A549 (cell line): ENCODE data around the gene GATAD2A. TPM values are rescaled to one million over a fixed set of nuclear protein-coding genes. Genes with fewer than 3 reads are reported as not detected.
A peak's percentile ranks its signal among the peaks of the same experiment; 100 is the strongest.

Source experiments
- ATAC-seq, 2 experiments: fragments of 200-7000 bp in 1 of 2; fragments of >200 bp in 1 of 2; cut with Nextera tagmentation in 1 of 2; cut with Tn5 transposase in 1 of 2; 3 replicates each; pipeline versions ENCODE4 v1.8.0 to v1.9.1; 2018 to 2020; ENCODE audit warnings: mild to moderate bottlenecking in 1 of 2, moderate library complexity in 1 of 2
- CTCF ChIA-PET: fragments of 300-600 bp; sonication (Branson Sonifier 250); formaldehyde crosslinking; extraction: SDS; loops from one replicate; lab custom pipeline; 2021; ENCODE audit warnings: antibody characterized with exemption, inconsistent platforms; lab: Yijun Ruan, JAX
- POLR2A ChIA-PET: fragments of 350-600 bp; formaldehyde crosslinking; extraction: SDS; loops from one replicate; lab custom pipeline; 2021; ENCODE audit warnings: antibody characterized with exemption, inconsistent platforms; lab: Yijun Ruan, JAX
- DNase-seq, 2 experiments: peaks; one replicate each; pipeline versions ENCODE4 v3.0.0 to v3.0.0-alpha.2; 2011 to 2016; ENCODE audit warnings: low read depth in 1 of 2, low spot score in 1 of 2
- FAIRE-seq: peaks from 2 replicates; lab custom pipeline; 2011; peaks lifted over from hg19 to GRCh38; lab: Jason Lieb, UNC
- H3K27ac ChIP-seq, 2 experiments: fragments of >200 bp; sonication (Bioruptor Twin); formaldehyde crosslinking; 3 replicates each; pipeline ENCODE4 v1.5.1; 2016 to 2017
- H3K4me1 ChIP-seq: fragments of >200 bp; sonication (Bioruptor Twin); formaldehyde crosslinking; 3 replicates; pipeline ENCODE4 v1.6.1; 2016
- H3K4me2 ChIP-seq: fragments of >200 bp; sonication (Bioruptor Twin); formaldehyde crosslinking; 3 replicates; pipeline ENCODE4 v1.6.1; 2016
- H3K4me3 ChIP-seq: fragments of >200 bp; sonication (Bioruptor Twin); formaldehyde crosslinking; 3 replicates; pipeline ENCODE4 v1.5.1; 2016
- H3K9me3 ChIP-seq: fragments of >200 bp; sonication (Bioruptor Twin); formaldehyde crosslinking; 3 replicates; pipeline ENCODE4 v1.6.1; 2016
- ATOH8 ChIP-seq: fragments of 250-450 bp; sonication (Bioruptor Pico); IDR thresholded peaks from 2 replicates; pipeline ENCODE4 v1.5.0; 2020; ENCODE audit warnings: low read depth, mild to moderate bottlenecking, moderate library complexity
- BHLHE40 ChIP-seq: IDR thresholded peaks from 2 replicates; pipeline ENCODE4 v1.6.1; 2012; ENCODE audit warnings: low read depth, low read length, inconsistent platforms
- CHD4 ChIP-seq: fragments of 200-600 bp; sonication (generic); IDR thresholded peaks from 2 replicates; pipeline ENCODE4 v1.6.1; 2016; ENCODE audit warnings: antibody characterized with exemption, mild to moderate bottlenecking, borderline replicate concordance
- EHMT2 ChIP-seq: fragments of 200-600 bp; sonication (generic); IDR thresholded peaks from 2 replicates; pipeline ENCODE4 v1.6.1; 2016; ENCODE audit warnings: antibody characterized with exemption, low read depth, mild to moderate bottlenecking, moderate library complexity
- FOXS1 ChIP-seq: fragments of 250-450 bp; sonication (Bioruptor Pico); IDR thresholded peaks from 2 replicates; pipeline ENCODE4 v1.5.0; 2020; ENCODE audit warnings: mild to moderate bottlenecking, moderate library complexity
- GATA3 ChIP-seq: IDR thresholded peaks from 2 replicates; pipeline ENCODE4 v1.6.1; 2012; ENCODE audit warnings: borderline replicate concordance
- HOXA7 ChIP-seq: fragments of 250-450 bp; sonication (Bioruptor Pico); IDR thresholded peaks from 2 replicates; pipeline ENCODE4 v1.5.0; 2020; ENCODE audit warnings: mild to moderate bottlenecking, moderate library complexity
- HOXB5 ChIP-seq: fragments of 250-450 bp; sonication (Bioruptor Pico); IDR thresholded peaks from 2 replicates; pipeline ENCODE4 v1.5.0; 2020; ENCODE audit warnings: mild to moderate bottlenecking, moderate library complexity
- JUN ChIP-seq, 2 experiments: fragments of >200 bp; sonication (Bioruptor Twin); formaldehyde crosslinking; IDR thresholded peaks; 2 replicates in 1 of 2; 3 replicates in 1 of 2; pipeline ENCODE4 v1.6.1; 2016 to 2017
- KDM5A ChIP-seq: fragments of 200-600 bp; sonication (generic); IDR thresholded peaks from 2 replicates; pipeline ENCODE4 v1.6.1; 2016; ENCODE audit warnings: antibody characterized with exemption, mild to moderate bottlenecking
- MAX ChIP-seq: IDR thresholded peaks from 2 replicates; pipeline ENCODE4 v1.6.1; 2012
- NFE2L2 ChIP-seq: fragments of 150-350 bp; conservative IDR thresholded peaks from 2 replicates; pipeline ENCODE4 v1.6.1; 2014; ENCODE audit warnings: low read length
- NPAS2 ChIP-seq: fragments of 250-450 bp; sonication (Bioruptor Pico); IDR thresholded peaks from 2 replicates; pipeline ENCODE4 v1.8.0; 2022; ENCODE audit warnings: mild to moderate bottlenecking, moderate library complexity, borderline replicate concordance
- NR3C1 ChIP-seq: fragments of >200 bp; sonication (Bioruptor Twin); formaldehyde crosslinking; IDR thresholded peaks from 3 replicates; pipeline ENCODE4 v1.6.1; 2017
- PHF8 ChIP-seq: fragments of 200-600 bp; sonication (generic); IDR thresholded peaks from 2 replicates; pipeline ENCODE4 v1.6.1; 2016; ENCODE audit warnings: low read depth, mild to moderate bottlenecking, antibody characterized with exemption, moderate library complexity, borderline replicate concordance
- RAD21 ChIP-seq, 2 experiments: fragments of >200 bp in 1 of 2; sonication (Bioruptor Twin) in 1 of 2; formaldehyde crosslinking in 1 of 2; IDR thresholded peaks in 1 of 2; conservative IDR thresholded peaks in 1 of 2; 2 replicates in 1 of 2; 3 replicates in 1 of 2; pipeline ENCODE4 v1.6.1; 2012 to 2018; ENCODE audit warnings: inconsistent platforms in 1 of 2
- RFX5 ChIP-seq: fragments of 450-650 bp; IDR thresholded peaks from 2 replicates; pipeline ENCODE4 v1.7.1; 2014; ENCODE audit warnings: antibody characterized with exemption, mild to moderate bottlenecking, moderate library complexity
- SMC3 ChIP-seq: fragments of >200 bp; sonication (Bioruptor Twin); formaldehyde crosslinking; IDR thresholded peaks from 3 replicates; pipeline ENCODE4 v1.6.1; 2018; ENCODE audit warnings: inconsistent platforms
- TFCP2L1 ChIP-seq: fragments of 250-450 bp; sonication (Bioruptor Pico); IDR thresholded peaks from 2 replicates; pipeline ENCODE4 v1.5.0; 2021; ENCODE audit warnings: mild to moderate bottlenecking
- WGBS: methylation state at CpG from one replicate; pipeline ENCODE4 v1.1.6; 2017; ENCODE audit errors: missing lambda C conversion rate; 5-methylcytosine and 5-hydroxymethylcytosine counted together
- polyA plus RNA-seq, 4 experiments: library from polyadenylated mRNA; depleted of rRNA in 3 of 4; stranded (reverse); fragments of >200 nt; fragmentation: RNase III in 1 of 4; extraction: RNeasy Plus Mini Kit Qiagen cat#74134 plus additional on column Dnase treatment in 1 of 4; gene quantifications; 2 replicates in 3 of 4; 3 replicates in 1 of 4; pipeline ENCODE4 v1.2.3, GENCODE V29; 2011 to 2017
- TF ChIP-seq, protein P1 (sequence below): fragments of 200-600 bp; sonication (generic); IDR thresholded peaks from 2 replicates; pipeline ENCODE4 v1.6.1; 2016; ENCODE audit warnings: antibody characterized with exemption, mild to moderate bottlenecking, moderate library complexity
- TF ChIP-seq, protein P2 (sequence below): fragments of >200 bp; sonication (Bioruptor Twin); formaldehyde crosslinking; IDR thresholded peaks from 3 replicates; pipeline ENCODE4 v1.5.1; 2016
- TF ChIP-seq, protein P3 (sequence below): IDR thresholded peaks from 2 replicates; pipeline ENCODE4 v1.6.1; 2012

Gene GATAD2A
- polyA plus RNA-seq, 2 of the 4 experiments (the other 2 are of a cell fraction) = 25.2 to 28.9 TPM

DNA sequence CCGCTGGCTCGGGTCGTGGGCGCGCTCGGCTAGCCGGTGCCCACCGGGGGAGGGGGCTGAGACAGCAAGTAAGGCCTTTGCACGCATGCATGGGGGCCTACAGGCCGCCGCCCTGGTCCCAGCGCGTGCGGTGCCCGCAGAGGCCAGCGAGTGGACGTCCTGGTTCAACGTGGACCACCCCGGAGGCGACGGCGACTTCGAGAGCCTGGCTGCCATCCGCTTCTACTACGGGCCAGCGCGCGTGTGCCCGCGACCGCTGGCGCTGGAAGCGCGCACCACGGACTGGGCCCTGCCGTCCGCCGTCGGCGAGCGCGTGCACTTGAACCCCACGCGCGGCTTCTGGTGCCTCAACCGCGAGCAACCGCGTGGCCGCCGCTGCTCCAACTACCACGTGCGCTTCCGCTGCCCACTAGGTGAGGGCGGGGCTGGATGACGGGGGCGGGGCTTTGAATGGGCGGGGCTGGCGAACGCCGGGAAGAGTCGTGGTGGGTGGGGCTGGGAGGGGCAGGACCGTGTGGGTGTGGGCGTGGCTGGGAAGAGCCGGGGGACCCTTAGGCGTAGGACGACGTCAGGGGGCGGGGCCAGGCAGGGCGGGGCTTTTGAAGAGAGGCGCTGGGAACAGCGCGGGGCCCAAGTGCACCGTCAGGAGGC is 134.7 kb downstream of the GATAD2A start:
- 95% methylated on average over 16 of the region's 74 CpGs for WGBS
- H3K4me3 ChIP-seq = no peak overlapping the region
- DNase-seq = peak in 1 of 2 experiments; percentile 52
- ChIA-PET POLR2A (no interaction called here), CTCF (no interaction called here)
- H3K27ac ChIP-seq = no peak overlapping the region
- ATAC-seq = peak in 1 of 2 experiments; percentile 35; a peak in 3 of 6 replicates
- TF ChIP-seq, protein P1, sequence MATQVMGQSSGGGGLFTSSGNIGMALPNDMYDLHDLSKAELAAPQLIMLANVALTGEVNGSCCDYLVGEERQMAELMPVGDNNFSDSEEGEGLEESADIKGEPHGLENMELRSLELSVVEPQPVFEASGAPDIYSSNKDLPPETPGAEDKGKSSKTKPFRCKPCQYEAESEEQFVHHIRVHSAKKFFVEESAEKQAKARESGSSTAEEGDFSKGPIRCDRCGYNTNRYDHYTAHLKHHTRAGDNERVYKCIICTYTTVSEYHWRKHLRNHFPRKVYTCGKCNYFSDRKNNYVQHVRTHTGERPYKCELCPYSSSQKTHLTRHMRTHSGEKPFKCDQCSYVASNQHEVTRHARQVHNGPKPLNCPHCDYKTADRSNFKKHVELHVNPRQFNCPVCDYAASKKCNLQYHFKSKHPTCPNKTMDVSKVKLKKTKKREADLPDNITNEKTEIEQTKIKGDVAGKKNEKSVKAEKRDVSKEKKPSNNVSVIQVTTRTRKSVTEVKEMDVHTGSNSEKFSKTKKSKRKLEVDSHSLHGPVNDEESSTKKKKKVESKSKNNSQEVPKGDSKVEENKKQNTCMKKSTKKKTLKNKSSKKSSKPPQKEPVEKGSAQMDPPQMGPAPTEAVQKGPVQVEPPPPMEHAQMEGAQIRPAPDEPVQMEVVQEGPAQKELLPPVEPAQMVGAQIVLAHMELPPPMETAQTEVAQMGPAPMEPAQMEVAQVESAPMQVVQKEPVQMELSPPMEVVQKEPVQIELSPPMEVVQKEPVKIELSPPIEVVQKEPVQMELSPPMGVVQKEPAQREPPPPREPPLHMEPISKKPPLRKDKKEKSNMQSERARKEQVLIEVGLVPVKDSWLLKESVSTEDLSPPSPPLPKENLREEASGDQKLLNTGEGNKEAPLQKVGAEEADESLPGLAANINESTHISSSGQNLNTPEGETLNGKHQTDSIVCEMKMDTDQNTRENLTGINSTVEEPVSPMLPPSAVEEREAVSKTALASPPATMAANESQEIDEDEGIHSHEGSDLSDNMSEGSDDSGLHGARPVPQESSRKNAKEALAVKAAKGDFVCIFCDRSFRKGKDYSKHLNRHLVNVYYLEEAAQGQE = no peak
- no peak for TF ChIP-seq NPAS2 (CRISPR knock-in tag)
- no peak for TF ChIP-seq KDM5A
- TF ChIP-seq JUN (IDR thresholded peaks at IDR 0.05) = no peak
- TF ChIP-seq GATA3 = no peak
- TF ChIP-seq MAX = no peak
- TF ChIP-seq FOXS1 (CRISPR knock-in tag) = no peak
- TF ChIP-seq RFX5 = no peak
- TF ChIP-seq CHD4 = no peak
- TF ChIP-seq EHMT2 = no peak
- no peak for TF ChIP-seq ATOH8 (CRISPR knock-in tag)
- TF ChIP-seq NFE2L2 = no peak
- H3K4me2 ChIP-seq = no peak overlapping the region
- H3K9me3 ChIP-seq = no peaks in the 10 kb centered on the region
- H3K4me1 ChIP-seq = no peaks in the 10 kb centered on the region
- no peak for FAIRE-seq

- H3K9me3 ChIP-seq = no peaks in the 10 kb centered on the region
- H3K4me2 ChIP-seq = peak overlapping the region; percentile 14; the same call in 1 of the 3 replicates
- ChIA-PET CTCF (interaction anchor here (0.6 kb wide), 1 partner anchor 8 kb away, joined by 5 read pairs; no protein-coding TSS in a partner anchor), POLR2A (no interaction called here)
- no peak for FAIRE-seq
- TF ChIP-seq HOXB5 (CRISPR knock-in tag) (no peak), BHLHE40 (no peak), NFE2L2 (no peak), TFCP2L1 (no peak), HOXA7 (CRISPR knock-in tag) (no peak), RAD21 (conservative IDR thresholded peaks at IDR 0.05 in 1 of 2, IDR thresholded peaks at IDR 0.05 in 1 of 2) (no peak), FOXS1 (CRISPR knock-in tag) (no peak), SMC3 (no peak), NPAS2 (CRISPR knock-in tag) (no peak), EHMT2 (no peak), PHF8 (no peak), NR3C1 (no peak)
- TF ChIP-seq, protein P2, sequence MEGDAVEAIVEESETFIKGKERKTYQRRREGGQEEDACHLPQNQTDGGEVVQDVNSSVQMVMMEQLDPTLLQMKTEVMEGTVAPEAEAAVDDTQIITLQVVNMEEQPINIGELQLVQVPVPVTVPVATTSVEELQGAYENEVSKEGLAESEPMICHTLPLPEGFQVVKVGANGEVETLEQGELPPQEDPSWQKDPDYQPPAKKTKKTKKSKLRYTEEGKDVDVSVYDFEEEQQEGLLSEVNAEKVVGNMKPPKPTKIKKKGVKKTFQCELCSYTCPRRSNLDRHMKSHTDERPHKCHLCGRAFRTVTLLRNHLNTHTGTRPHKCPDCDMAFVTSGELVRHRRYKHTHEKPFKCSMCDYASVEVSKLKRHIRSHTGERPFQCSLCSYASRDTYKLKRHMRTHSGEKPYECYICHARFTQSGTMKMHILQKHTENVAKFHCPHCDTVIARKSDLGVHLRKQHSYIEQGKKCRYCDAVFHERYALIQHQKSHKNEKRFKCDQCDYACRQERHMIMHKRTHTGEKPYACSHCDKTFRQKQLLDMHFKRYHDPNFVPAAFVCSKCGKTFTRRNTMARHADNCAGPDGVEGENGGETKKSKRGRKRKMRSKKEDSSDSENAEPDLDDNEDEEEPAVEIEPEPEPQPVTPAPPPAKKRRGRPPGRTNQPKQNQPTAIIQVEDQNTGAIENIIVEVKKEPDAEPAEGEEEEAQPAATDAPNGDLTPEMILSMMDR = no peak
- TF ChIP-seq, protein P3, sequence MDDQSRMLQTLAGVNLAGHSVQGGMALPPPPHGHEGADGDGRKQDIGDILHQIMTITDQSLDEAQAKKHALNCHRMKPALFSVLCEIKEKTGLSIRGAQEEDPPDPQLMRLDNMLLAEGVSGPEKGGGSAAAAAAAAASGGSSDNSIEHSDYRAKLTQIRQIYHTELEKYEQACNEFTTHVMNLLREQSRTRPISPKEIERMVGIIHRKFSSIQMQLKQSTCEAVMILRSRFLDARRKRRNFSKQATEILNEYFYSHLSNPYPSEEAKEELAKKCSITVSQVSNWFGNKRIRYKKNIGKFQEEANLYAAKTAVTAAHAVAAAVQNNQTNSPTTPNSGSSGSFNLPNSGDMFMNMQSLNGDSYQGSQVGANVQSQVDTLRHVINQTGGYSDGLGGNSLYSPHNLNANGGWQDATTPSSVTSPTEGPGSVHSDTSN = no peak
- ATAC-seq = peak; percentile 53 to 79; a peak in 5 of 6 replicates
- DNase-seq = peak in 1 of 2 experiments; percentile 45
- 47% methylated on average over 21 of the region's 45 CpGs for WGBS
- no peak overlapping the region for H3K4me3 ChIP-seq
- no peaks in the 10 kb centered on the region for H3K4me1 ChIP-seq
- no peak overlapping the region for H3K27ac ChIP-seq
Observed at GRCh38 chr19:19540715-19541515, 135.4 kb downstream of the GATAD2A start.
